HG02678 (cell line): ENCODE data around the gene DHRS1.
A peak's percentile ranks its signal among the peaks of the same experiment; 100 is the strongest.

Source experiments
- ATAC-seq: cut with Tn5 transposase; IDR thresholded peaks from one replicate; pipeline ENCODE4 v1.9.1; 2021; ENCODE audit warnings: mild to moderate bottlenecking, moderate library complexity; ENCODE audit not compliant: unreplicated experiment

DHRS1 gene

GRCh38 chr14:24310646-24311604 is 11.3 kb upstream of the DHRS1 start, which contains the start of gene LTB4R:
LTB4R (plus strand) TSS chr14:24311502; CDS start chr14:24315652, 4,150 bp downstream.
- ATAC-seq = peak; percentile 55

GRCh38 chr14:24310265-24310645 is 10.7 kb upstream of the DHRS1 start:
- no peak for ATAC-seq

GRCh38 chr14:24309538-24310264 is 10.1 kb upstream of the DHRS1 start, which contains the start of gene LTB4R2:
LTB4R2 (plus strand) TSS chr14:24310140; CDS start chr14:24310665, 525 bp downstream.
- ATAC-seq = no peak

DNA sequence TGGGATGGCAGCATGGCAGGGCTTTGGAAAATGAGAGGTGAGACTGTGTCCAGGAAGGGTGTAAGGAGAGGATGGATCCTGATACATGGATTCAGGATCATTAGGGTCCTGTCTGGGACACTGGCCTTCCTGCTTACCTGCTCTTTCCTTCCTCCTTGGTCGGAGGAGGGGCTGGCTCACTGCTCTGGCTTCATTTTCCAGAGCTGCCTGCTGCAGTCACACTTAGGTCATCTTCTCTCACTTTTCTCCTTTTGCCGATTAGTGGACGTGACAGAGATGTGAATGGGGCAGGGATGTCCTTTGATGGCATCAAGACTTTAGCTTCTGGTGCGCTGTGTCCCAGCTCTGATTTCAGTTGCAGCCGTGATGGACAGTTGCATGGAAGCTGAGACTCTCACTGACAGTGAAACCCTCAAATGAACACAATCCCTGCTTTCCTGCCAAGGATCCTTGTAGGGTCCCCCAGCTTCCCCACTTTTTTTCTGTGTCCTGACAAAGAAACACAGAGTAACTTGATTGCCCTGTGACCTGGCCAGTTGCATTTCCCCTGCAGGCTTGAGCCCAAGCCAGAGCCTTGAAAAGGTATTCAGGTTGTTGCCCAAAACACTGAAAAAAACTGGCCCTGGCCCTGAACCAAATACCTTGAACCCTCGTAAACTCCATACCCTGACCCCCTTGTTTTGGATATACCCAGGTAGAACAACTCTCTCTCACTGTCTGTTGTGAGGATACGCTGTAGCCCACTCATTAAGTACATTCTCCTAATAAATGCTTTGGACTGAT is 9.0 kb upstream of the DHRS1 start:
- ATAC-seq = no peak

DNA sequence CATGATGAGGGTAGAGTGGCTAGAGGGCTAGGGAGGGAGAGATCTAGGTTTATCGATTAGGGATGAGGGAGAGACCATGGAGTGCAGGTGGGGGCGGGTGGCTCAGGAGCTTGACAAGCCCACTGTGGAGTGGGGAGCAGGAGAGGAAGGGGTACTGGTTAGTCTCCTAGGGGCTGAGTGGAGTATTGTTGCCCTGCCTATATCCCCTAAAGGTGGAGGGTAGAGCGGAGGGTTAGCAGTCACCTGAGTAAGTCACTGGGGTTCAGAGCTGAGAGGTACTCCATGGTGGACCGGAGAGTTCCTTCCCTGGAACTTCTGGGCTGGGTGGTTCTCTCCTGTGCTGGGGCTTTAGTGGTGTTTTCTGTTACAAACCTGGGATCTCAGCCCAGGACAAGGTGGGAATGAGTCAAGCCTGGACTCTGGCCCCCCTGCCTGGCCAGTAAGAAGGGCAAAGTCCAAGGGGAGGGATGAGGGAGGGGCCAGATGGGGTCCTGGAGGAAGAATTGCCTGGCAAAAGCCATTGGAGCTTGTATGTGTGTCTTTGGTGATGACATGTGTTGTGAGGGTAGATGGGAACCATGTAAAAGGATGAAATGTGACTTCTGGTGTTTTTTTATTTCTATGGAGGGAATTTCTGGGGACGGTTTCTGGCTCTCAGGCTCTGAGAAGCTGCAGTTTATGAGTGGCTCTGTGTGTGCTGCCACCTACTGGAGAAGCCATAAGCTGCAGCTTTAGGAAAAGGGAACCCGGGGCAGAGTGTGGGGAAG is 8.2 kb upstream of the DHRS1 start, which contains the start of gene CIDEB:
CIDEB (minus strand) TSS at position 403 of the 767 bp plus-strand sequence; CDS start at position 284, 119 bp downstream.
- no peak for ATAC-seq

- ATAC-seq = no peak
These were observed 7.6 kb upstream of the DHRS1 start for GRCh38 chr14:24307156-24307574.

DNA sequence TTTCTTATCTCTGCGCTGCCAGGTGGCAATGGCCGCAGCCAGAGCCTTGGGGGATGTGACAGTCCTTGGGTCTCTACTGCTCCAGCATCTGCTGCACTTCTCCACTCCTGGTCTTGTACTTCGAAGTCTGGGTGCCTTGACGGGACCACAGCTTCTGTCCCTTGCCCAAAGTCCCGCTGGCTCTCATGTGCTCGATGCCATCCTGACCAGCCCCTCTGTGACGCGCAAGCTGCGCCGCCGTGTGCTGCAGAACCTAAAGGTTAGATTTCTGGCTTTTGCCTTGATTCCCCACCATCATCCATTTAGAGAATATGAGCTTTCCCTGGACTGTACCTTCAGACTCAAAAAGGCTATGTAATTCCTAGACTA is 4.4 kb upstream of the DHRS1 start:
- no peak for ATAC-seq

DNA sequence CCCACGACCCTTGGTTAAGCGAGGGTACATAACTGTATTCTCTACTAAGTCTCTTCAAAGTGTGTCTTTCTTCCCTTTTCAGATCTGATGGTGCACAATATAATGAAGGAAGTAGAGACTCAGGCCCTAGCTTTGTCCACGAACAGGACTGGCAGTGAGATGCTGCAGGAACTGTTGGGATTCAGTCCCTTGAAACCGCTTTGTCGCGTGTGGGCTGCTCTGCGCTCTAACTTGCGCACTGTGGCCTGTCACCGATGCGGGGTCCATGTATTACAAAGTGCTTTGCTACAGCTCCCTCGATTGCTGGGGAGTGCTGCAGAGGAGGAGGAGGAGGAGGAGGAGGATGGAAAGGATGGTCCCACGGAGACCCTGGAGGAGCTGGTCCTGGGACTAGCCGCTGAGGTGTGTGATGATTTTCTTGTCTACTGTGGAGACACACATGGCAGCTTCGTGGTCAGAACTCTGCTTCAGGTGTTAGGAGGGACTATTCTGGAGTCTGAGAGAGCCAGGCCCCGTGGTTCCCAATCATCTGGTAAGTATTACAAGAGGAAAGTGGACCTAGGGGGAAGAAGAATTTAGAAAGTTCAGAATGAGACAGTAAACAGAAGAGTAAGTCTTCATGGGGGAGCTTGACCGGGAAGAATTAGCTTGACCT is 873 bp upstream of the DHRS1 start:
- ATAC-seq = no peak

- ATAC-seq = no peak
These were observed 707 bp downstream of the DHRS1 start for GRCh38 chr14:24298892-24299254.

GRCh38 chr14:24297190-24297964 is 2.2 kb downstream of the DHRS1 start:
- ATAC-seq = peak; percentile 21

DNA sequence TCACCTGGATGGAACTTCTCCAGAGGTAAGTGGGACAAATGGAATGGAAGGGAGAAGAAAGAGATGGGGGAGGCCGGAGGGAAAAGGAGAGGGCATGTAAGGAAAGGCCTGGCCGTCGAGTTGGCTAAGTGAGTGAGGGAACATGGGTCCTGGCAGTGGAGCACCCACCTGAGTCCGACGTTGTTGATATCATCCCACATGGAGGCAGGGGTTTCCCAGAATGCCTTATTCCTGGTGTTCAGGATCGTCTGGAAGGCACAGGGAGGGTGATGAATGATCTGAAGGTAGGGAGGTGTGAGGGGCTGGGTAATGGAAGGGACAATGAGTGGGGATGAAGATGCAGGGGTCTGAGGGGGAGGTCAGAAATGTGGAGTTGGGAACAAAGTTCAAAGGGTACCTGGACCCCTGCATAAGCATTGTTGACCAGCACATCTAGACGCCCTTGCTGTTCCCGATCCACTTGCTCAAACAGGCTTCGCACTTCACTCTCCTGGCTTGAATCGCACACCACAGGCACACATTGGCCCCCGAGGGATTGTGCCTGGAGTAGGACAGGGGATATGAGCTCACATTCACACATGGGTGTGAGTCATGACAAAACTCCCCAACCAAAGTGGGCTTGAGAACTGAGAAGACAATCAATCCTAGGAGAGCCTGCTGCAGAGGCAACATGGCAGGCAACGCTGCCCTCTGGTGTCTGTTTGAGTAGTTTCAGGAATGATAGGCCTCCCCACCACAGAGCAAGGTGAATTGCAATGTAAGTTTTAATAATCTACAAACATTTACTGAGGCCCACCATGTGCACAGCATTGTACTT is 3.0 kb downstream of the DHRS1 start:
- ATAC-seq = peak; percentile 51

DNA sequence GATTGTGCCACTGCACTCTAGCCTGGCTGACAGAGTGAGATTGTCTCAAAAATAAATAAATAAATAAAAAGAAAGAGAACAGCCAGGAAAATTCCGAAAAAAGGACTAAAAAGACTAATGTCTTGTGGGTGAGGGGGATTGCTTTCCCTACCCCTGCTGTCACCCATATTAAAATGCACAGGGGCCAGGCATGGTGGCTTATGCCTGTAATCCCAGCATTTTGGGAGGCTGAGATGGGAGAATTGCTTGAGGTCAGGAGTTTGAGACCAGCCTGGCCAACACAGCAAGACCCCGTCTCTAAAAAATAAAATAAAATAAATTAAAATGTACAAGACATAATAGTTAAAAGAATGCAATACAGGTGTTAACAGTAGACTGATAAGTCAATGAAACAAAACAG is 6.1 kb downstream of the DHRS1 start:
- no peak for ATAC-seq

- no peak for ATAC-seq
These were observed 7.3 kb downstream of the DHRS1 start for GRCh38 chr14:24292118-24292807.

DNA sequence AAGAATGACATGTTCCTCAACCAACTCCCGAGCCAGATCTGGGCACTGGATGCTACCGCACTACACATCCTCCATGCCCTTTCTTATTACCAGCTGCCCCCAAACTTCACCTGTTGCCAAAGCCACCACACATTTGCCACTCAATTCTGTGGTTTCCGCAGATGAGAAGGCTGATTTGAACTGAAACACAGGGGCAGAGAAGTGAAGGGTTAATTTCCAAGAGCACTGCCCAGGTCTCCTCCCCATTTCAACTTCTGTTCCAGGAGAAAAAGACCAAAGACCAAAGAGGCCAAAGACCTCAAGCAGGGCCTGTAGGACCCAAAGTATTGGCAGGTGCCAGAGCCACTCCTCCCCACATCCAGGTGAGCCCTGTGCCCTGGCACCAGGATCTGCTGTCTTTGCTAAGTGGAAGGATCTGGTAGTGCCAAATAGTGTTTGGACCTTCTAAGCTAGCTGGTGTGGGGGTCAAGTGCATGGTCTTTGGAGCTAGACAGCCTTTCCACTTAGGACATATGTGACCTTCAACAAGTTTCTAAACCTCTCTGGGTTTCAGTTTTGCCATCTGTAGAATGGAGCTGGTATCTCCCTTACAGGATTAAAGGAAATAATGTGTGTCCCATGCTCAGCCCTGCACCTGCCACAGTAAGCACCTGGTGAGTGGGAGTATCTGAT is 8.0 kb downstream of the DHRS1 start:
- ATAC-seq = no peak

- ATAC-seq = no peak
These were observed 8.8 kb downstream of the DHRS1 start for GRCh38 chr14:24290746-24291145.

DNA sequence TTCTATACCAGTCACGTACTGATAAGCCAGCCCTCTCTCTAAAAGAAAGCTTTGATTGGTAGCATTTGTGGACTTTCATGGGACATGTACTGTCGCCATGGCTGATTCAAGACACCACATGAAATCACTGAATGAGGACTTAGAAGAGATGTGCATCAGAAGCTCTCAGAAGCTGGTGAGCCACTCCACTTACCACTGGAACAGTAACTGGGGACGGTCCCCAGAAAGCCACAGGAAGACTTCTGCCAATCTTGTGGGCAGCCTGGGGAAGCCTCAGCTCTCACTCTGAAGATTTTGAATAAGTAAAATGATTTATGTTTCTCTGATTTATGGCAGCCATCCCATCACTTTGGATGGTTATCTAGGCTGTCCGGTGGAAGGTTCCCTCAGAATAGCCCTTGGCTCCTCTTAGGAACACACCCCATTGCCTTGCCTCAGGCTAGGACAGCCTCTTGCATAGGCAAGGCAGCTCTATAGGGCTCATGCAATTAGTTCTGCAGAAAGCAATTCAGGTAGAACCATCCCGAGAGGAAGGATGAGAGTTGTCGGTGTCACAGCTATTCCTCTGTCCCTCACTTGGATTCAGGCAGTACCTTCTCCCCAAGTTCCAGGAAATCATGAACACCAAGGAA is 9.8 kb downstream of the DHRS1 start:
- ATAC-seq = no peak

- no peak for ATAC-seq
These were observed 12.6 kb downstream of the DHRS1 start for GRCh38 chr14:24286996-24287395.
